ENCODE measurements around the gene TBC1D21. TPM values are rescaled to one million over a fixed set of nuclear protein-coding genes. Genes with fewer than 3 reads are reported as not detected.

The TBC1D21 gene
- total RNA-seq, 4 donors from 2014 or later, result not detected

GRCh38 chr15:73888224-73889041 is 15.1 kb downstream of the TBC1D21 start:
- Histone ChIP-seq H3K4me3 (replicated peaks in 1 of 3) (no peak overlapping the region), H3K27ac (no peak overlapping the region), H3K36me3 (no peaks in the 10 kb centered on the region), H3K27me3 (no peaks in the 10 kb centered on the region), H3K4me1 (no peaks in the 10 kb centered on the region), H3K9me3 (no peaks in the 10 kb centered on the region)
- intact Hi-C loops (cut with DNase I), result no loop called here
- 76 to 81% methylated on average over 10 of the region's 10 CpGs for WGBS, 2 donors
- DNase-seq, result no peak
- no peak for TF ChIP-seq POLR2A (IDR thresholded peaks at IDR 0.05)
- TF ChIP-seq CTCF (IDR thresholded peaks at IDR 0.05), result no peak

GRCh38 chr15:73889053-73889761 is 15.8 kb downstream of the TBC1D21 start:
- Histone ChIP-seq H3K27me3 (no peaks in the 10 kb centered on the region), H3K4me1 (no peaks in the 10 kb centered on the region), H3K9me3 (no peaks in the 10 kb centered on the region), H3K27ac (no peak overlapping the region), H3K36me3 (no peaks in the 10 kb centered on the region), H3K4me3 (replicated peaks in 1 of 3) (no peak overlapping the region)
- 83 to 85% methylated on average over 6 of the region's 6 CpGs for WGBS, 2 donors
- TF ChIP-seq POLR2A (IDR thresholded peaks at IDR 0.05) (no peak), CTCF (IDR thresholded peaks at IDR 0.05) (no peak)
- intact Hi-C loops (cut with DNase I), result no loop called here
- no peak for DNase-seq

- H3K9me3 ChIP-seq, result no peaks in the 10 kb centered on the region
- no peaks in the 10 kb centered on the region for H3K36me3 ChIP-seq
- no peak for DNase-seq
- intact Hi-C loops (cut with DNase I), result no loop called here
- 40 to 100% methylated on average over 1 of the region's 1 CpG for WGBS, 2 donors
- no peaks in the 10 kb centered on the region for H3K4me1 ChIP-seq
- H3K4me3 ChIP-seq (replicated peaks in 1 of 3), result no peak overlapping the region
- H3K27me3 ChIP-seq, result no peaks in the 10 kb centered on the region
- no peak overlapping the region for H3K27ac ChIP-seq
- no peak for TF ChIP-seq POLR2A (IDR thresholded peaks at IDR 0.05)
- TF ChIP-seq CTCF (IDR thresholded peaks at IDR 0.05), result no peak
Observed at GRCh38 chr15:73889762-73890124, 16.4 kb downstream of the TBC1D21 start.

- 80 to 83% methylated on average over 8 to 9 of the region's 11 CpGs for WGBS, 2 donors
- intact Hi-C loops (cut with DNase I), result no loop called here
- no peak for TF ChIP-seq CTCF (IDR thresholded peaks at IDR 0.05)
- no peak for TF ChIP-seq POLR2A (IDR thresholded peaks at IDR 0.05)
- Histone ChIP-seq H3K4me1 (no peaks in the 10 kb centered on the region), H3K4me3 (replicated peaks in 1 of 3) (no peak overlapping the region), H3K36me3 (no peaks in the 10 kb centered on the region), H3K27ac (no peak overlapping the region), H3K9me3 (no peaks in the 10 kb centered on the region), H3K27me3 (no peaks in the 10 kb centered on the region)
- DNase-seq, result no peak
Observed at GRCh38 chr15:73891328-73892315, 18.3 kb downstream of the TBC1D21 start.
